D341Med (cell line): ENCODE measurements around the gene NEDD4L.
A peak's percentile ranks its signal among the peaks of the same experiment; 100 is the strongest.
"Not testable (repeated sequence)": the region's sequence is repeated elsewhere in the genome, so short reads cannot be mapped to it uniquely, and the experiment has no call there.

Source experiments
- DNase-seq: peaks from one replicate; pipeline ENCODE4 v3.0.0; 2012; ENCODE audit warnings: low spot score

NEDD4L gene

DNA sequence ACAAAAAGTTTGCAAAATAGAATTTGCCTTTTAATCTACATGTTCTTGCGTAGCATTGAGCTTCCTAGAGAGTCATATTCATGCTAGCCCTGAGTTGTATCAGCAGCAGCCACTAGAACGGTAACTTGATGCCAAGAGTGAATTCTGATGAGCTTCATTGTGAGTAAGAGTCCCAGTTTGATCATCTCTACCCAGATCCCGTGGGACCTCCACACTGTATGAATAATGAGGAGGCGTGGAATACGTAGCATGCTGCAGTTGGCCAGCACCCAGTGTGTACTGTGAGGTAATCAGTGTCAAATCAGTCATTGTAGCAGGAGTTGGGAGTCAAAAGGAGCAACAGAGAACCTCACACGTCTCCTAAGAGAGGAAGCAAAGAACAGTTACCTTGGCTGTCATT is 197.9 kb downstream of the NEDD4L start:
- DNase-seq, result peak; percentile 58

DNA sequence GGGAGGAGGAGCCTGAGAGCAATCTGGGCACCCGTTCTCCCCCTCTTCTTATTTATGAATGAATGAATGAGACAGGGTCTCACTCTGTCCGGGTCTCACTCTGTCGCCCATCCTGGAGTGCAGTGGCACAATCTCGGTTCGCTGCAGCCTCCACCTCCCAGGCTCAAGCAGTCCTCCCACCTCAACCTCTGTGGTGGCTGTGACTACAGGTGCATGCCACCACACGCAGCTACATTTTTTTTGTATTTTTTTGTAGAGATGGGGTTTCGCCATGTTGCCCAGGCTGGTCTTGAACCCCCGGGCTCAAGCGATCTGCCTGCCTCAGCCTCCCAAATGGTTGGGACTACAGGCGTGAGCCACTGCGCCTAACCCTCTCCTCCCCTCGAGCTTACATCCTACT is 198.4 kb downstream of the NEDD4L start:
- no peak for DNase-seq

DNA sequence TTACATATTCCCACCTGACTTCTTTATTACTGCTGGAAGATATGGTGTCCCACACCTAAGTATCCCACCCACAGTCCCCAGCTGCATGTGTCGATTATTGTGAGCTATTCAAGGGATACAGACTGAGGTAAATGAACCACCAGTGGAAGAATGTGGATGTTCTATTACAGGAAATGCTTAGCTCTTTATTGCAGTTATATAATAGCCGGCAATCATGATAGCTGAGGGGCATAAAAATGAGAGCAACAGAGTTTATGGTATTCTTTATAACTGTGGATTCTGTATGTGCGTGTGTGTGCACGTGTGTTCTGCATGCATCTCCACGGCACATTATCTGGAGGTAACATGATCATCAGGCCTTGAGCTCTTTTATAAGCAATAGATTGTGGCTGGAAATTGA is 198.9 kb downstream of the NEDD4L start:
- no peak for DNase-seq

DNA sequence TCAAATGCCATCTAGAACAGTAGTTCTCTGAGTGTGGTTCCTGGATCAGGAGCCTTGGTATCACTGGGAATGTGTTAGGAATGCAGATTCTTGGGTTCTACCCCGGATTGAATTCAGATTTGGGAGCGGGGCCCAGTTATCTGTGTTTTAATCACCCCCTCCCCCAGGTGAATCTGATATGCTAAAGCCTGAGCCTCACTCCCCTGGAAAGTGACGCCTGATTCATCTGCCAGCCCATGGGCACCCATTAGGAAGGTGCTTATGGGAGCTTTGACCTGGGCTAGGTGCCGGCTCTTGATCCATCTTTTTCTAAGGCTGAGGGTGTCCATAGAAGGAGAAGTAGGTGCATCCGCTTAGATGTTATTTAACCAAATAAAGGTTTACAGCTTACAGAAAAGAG is 199.4 kb downstream of the NEDD4L start:
- DNase-seq, result no peak

DNA sequence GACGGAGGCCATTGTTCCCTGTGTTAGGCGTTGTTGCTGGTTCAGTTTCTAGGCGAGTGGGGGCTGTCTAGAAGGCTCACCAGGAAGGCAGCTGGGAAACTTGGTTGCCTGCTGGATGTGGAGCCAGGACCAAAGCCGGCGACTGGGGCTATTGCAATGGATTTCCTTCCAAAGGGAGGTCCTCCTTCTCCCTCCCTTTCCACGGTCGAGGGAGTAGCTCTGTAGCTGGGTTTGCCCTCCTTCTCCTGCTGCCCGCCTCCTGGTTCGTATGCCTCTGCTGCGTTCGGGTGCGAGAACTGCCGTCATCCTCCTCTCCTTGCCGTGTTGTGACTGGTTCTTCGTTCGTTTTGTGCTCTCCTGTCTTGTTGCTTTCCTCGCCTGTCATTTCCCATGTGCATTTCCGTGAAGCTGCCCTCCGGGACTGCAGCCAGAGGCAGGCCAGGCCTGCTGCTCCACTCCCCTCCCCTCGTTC is 203.4 kb downstream of the NEDD4L start:
- DNase-seq, result no peak

DNA sequence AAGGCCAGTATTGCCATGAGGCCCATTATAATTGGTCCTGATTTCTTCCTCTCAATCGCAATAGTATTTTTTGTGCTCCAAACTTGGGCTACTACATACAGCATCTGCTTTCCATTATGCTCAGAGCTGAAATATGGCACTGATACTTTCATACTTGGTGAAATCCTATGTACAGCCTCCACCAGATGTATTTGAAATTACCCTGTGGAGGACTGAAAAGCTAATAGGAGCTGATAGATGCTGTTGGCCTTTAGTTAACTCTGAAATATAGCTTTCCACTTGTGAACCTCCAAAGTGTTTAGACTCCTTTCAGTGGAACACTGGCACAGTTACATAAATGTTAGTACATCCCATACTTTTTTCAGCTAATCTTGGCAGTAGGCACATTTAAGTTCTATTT is 205.7 kb downstream of the NEDD4L start:
- DNase-seq, result no peak

DNA sequence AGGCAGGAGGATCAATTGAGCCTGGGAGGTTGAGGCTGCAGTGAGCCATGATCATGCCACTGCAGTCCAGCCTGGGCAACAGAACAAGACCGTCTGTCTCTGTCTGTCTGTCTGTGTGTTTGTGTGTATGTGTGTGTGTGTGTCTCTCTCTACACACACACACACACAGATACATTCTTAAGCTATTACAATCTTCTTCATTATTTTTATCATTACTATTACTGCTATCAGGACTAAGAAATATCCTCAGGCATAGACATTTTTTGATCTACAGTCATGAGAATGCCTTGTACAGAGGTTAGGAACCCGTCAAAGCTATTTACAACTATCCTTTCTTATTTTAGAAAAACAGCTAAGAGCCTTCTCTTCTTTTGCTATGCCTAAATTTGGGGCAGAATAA is 207.4 kb downstream of the NEDD4L start:
- no peak for DNase-seq

- DNase-seq, result no peak
These were observed 208.1 kb downstream of the NEDD4L start for GRCh38 chr18:58252166-58252565.

- no peak for DNase-seq
These were observed 209.3 kb downstream of the NEDD4L start for GRCh38 chr18:58253318-58253717.

DNA sequence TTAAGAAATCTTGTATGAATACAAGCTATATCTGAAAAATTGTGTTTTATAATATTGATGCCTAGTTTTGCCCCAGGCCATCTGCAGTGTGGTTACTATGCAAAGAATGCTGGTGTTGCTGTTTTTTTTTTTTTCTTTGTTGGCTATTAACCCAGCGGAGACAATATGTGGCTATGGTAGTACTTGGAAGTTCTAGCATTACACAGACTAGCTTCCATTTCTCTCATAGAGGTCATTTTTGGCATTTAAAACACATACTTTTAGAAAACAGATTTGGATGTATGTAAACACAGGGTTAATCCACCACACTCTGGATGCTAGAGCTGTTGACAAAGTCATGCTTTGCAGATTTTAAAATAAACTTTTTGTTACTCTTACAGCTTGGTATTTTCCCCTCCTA is 209.8 kb downstream of the NEDD4L start:
- no peak for DNase-seq

GRCh38 chr18:58254873-58255511 is 211.0 kb downstream of the NEDD4L start:
- no peak for DNase-seq

DNA sequence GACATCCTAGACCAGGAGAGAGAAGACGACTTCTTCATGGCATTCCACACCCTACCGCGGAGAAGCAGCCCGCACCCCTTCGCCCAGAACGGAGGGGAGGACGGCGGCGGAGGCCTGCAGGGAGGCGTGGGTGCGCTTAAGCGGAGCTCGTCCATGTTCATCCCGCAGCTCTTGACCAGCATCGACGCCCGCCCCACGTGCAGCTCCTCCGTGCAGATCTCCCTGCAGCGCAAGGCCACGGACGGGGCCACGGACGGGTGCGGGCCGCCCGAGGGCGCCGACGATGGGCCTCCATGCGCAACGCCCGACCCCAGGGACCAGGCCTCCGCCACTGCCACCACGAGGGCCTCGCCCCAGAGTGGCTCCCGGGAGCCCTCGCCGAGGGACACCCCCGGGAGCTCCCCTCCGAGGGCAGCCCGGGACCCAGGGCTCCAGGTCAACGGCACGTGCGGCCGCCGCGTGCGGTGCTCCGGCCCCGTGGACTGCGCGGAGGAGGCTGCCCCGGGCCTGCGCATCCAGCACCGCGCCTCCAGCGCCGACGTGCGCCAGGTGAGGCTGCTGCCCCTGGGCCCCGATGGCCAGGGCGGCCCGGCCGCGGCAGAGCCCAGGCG is 211.8 kb downstream of the NEDD4L start:
- no peak for DNase-seq

DNA sequence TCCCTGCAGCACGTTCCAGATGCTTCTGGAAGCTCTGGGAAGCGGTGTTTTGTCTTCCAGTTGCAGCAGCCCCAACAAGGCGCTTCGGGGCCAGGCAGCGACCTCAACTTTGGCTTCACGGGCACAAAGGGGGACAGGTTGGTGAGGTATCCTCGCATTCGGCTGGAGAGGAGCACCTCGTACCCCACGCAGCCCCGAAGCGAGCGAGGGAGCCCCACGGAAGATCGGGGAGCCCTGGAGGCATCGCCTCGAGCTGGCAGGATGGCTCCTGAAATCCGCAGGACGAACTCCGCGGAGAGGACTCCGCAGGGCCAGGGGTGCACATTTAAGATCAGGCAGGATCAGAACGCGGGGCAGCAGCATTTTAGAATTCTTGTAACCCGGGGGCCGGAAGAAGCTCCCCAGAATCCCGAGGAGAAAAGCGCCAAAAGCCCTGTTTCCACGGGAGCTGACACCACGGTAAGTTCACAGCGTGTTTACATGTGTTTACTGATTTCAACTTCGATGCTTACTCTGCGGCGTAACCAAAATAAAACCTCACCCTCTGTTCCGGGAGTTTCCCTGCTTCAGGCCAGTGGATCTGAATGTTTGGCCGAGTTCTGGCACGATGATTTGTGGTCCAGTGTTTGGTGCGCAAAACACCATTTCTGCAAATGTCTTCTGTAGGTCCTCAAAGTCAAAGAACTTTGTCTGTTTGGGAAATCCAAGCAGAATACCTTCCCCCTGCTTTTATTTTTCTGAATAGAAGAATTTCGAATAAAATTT is 212.5 kb downstream of the NEDD4L start:
- no peak for DNase-seq

DNA sequence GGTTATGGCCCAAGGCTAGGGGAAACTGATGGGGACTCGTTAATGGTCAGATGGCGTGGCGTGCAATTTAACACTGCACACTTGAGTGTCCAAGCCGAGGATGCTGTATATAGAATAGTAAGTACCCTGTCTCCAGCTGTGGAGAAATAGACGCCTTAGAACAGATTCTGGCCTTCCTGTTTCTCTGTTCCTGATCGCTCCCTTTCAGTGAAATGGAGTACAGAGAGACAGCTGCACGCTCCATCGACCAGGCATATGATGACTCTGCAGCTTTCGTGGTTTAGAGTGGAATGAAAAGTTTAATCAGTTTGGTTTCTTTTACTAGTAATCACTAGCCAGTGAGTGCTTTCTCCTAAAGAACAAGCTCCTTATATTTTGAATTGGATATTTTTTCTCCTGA is 213.4 kb downstream of the NEDD4L start:
- DNase-seq, result no peak

- no peak for DNase-seq
These were observed 214.8 kb downstream of the NEDD4L start for GRCh38 chr18:58258692-58259342.

DNA sequence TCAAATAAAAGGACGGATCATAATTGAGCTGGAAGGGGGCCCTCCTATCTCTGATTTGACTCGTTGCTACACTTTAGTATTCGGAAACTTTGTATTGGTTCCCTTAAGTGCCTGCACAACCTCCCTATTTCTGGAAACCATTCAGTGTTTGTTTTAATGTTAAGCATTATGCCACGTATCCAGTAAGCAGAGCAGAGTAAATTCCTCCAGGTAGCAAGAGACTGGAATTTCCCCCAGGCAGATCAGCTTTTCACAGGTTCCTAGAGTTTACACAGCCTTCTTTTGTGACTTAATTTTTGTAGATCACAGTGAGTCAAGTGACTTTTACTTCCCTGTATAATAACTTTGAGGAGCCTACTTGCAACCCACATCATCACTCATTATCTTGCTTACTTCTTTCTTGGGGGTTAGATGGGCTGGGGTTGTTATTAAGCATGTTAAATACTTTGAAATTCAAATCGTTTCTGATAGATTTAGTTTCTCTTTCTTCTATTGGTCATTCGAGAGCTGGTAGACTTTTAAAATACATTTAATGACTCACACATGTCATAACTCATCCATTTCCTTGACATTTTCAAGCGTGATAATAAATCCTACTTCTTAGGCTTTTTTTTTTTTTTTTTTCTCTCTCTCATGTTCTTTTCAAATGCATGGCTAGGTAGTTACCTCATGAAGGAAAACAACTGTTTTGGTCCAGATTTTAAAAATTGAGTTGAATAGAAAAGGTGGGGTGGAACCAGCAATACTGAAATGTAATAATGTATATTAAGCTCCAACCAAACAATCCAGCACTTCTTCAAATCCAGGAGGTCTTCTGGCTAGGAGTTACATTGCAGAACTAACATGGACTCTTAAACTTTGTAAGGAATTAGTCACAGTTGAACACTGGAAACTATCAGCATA is 219.3 kb downstream of the NEDD4L start:
- no peak for DNase-seq

GRCh38 chr18:58264075-58264474 is 220.0 kb downstream of the NEDD4L start:
- DNase-seq, result no peak

- DNase-seq, result no peak
These were observed 220.8 kb downstream of the NEDD4L start for GRCh38 chr18:58264840-58265239.

DNA sequence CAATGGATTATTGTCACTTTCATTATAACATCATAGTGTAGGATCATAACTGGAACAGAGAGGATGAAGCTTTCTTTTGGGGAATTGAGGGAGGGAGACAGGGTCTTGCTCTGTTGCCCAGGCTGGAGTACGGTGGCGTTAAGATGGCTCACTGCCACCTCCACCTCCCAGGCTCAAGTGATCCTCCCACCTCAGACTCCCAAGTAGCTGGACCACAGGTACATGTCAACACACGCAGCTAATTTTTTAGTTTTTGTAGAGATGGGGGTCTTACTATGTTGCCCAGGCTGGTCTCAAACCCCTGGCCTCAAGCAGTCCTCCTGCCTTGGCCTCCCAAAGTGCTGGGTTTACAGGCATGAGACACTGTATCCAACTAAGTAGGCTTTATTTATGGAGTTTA is 221.5 kb downstream of the NEDD4L start:
- DNase-seq, result not testable (repeated sequence)

DNA sequence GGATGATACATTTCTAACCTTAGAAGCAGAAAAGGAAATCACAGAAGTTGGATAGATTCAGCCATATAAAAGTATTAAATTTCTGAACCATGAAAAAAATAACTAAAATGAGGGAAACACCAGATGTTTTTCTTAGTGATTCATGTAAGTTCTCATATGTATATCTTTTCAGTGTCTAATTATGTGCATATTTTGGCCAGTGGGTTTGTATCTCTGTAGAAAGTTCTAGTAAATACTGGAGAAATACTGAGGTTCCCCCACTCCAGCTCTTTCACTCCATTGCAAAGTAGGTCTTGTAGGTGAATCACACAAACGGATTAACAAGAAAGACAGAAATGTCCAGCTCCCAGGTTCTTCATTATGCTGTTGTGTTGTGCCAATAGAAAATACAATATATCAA is 222.3 kb downstream of the NEDD4L start:
- DNase-seq, result no peak

GRCh38 chr18:58267493-58267892 is 223.5 kb downstream of the NEDD4L start:
- no peak for DNase-seq

DNA sequence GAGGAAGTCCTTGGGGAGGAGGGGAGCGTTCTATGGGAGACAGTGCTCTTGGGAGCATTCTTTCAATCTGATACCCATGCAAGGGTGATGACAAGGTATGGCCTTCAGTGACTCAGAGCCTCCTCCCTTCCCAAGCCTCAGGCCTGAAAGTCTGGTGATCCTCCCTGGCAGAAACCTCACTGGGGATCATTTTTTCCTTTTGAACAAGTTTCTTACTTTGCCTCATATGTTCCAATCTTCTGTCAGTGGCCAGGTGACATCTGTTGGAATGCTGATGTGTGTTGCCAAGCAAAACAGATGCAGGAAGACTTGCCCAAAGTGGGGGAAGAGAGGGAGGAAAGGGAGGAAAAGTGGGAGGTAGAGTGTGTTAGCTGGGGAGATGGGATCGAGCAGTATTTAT is 224.8 kb downstream of the NEDD4L start:
- DNase-seq, result no peak
